ENCODE results near the gene OPA1. TPM values are rescaled to one million over a fixed set of nuclear protein-coding genes. Genes with fewer than 3 reads are reported as not detected.

OPA1 gene
- total and polyA plus RNA-seq, 2 of the 8 experiments (the other 6 are each of a cell fraction or from before 2014, with no cell fraction given), result 20.3 to 109 TPM

DNA sequence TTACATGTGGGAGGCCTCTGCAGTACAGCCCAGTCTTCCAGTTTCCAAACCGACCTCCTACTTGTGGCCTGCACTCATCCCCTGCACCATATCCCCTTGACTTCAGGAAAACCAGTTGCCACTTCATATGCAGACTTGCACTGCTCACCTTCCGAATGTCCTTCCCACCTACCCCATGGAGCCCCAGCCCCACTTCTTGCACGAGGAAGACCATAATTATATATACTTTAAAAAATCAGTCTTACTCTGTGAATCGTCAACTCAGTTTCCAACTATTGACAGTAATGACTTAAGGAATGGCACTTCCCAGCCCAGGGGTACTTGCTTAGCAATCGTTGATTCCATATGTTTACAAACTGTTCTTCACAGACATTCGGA, 136.1 kb downstream of the OPA1 start:
- no peaks in the 10 kb centered on the region for H3K23me2 ChIP-seq (ENCODE audit: low read depth, low read length)
- H2BK5ac ChIP-seq (ENCODE audit: low read depth, low read length), result no peak overlapping the region
- WGBS, 2 experiments (ENCODE audit: extremely low coverage in 1 of 2, insufficient coverage in 1 of 2, insufficient read length in 1 of 2, insufficient replicate concordance in 2 of 2, low coverage in 1 of 2, low lambda C conversion rate in 2 of 2, missing lambda C conversion rate in 1 of 2), result 88% methylated on average over 6 of the region's 6 CpGs; no CpG with 5 or more reads in 1 of the 2 experiments
- H3K4ac ChIP-seq (replicated peaks; ENCODE audit: insufficient read length, low read depth, low read length), result no peak overlapping the region
- no peak overlapping the region for H4K91ac ChIP-seq (replicated peaks; ENCODE audit: insufficient read length, low read length)
- no peak overlapping the region for H3K14ac ChIP-seq (ENCODE audit: insufficient read length)
- no peak overlapping the region for H3K18ac ChIP-seq (ENCODE audit: extremely low read depth, low read length)
- no peaks in the 10 kb centered on the region for H3K36me3 ChIP-seq (ENCODE audit: control insufficient read depth in 2 of 4, insufficient read depth in 4 of 4, low read length in 3 of 4)
- no peak overlapping the region for H2BK120ac ChIP-seq (replicated peaks; ENCODE audit: low read depth, low read length)
- no peak overlapping the region for H3K23ac ChIP-seq (ENCODE audit: insufficient read length)
- no peak overlapping the region for H4K5ac ChIP-seq (ENCODE audit: insufficient read length, low read depth, low read length)
- no peak overlapping the region for H2BK12ac ChIP-seq (ENCODE audit: low read depth, low read length)
- no peak overlapping the region for H4K8ac ChIP-seq (ENCODE audit: extremely low read depth, insufficient read depth, low read length)
- no peak overlapping the region for H3K56ac ChIP-seq (replicated peaks; ENCODE audit: insufficient read length, low read depth, low read length)
- no peak overlapping the region for H2BK15ac ChIP-seq (ENCODE audit: low read length)
- H2AFZ ChIP-seq (ENCODE audit: low read length), result no peak overlapping the region
- FAIRE-seq (no peak), DNase-seq (ENCODE audit: low read depth in 1 of 2, low spot score in 2 of 2) (no peak)
- no peak overlapping the region for H2BK20ac ChIP-seq (ENCODE audit: low read length)
- H3K9me3 ChIP-seq (ENCODE audit: insufficient read depth in 2 of 2, low read depth in 1 of 2, low read length in 1 of 2), result no peaks in the 10 kb centered on the region
- no peak overlapping the region for H3K9ac ChIP-seq (replicated peaks in 1 of 4; ENCODE audit: extremely low read depth in 1 of 4, low read depth in 3 of 4, low read length in 3 of 4)
- H3K4me2 ChIP-seq (ENCODE audit: insufficient read depth in 1 of 2, low read depth in 2 of 2, low read length in 2 of 2), result no peak overlapping the region
- H3K4me3 ChIP-seq (ENCODE audit: extremely low read depth in 1 of 4, insufficient read depth in 2 of 4, low read depth in 3 of 4, low read length in 4 of 4), result no peak overlapping the region
- POLR2A ChIA-PET (ENCODE audit: partially characterized antibody), result no interaction called here
- CTCF ChIA-PET (ENCODE audit: partially characterized antibody), result interaction anchor here (1.1 kb wide), 1 partner anchor 51 kb away, joined by 3 read pairs; no protein-coding TSS in a partner anchor
- H3K4me1 ChIP-seq (replicated peaks in 1 of 4; ENCODE audit: control insufficient read depth in 3 of 4, insufficient read depth in 4 of 4, low read length in 3 of 4), result peaks cover 2 to 15% (median 8%) of the 10 kb centered on the region in 4 experiments; a peak in 6 of 7 replicates
- no peak overlapping the region for H3K27ac ChIP-seq (ENCODE audit: low read depth, low read length)
- no peak overlapping the region for H2AK5ac ChIP-seq (ENCODE audit: low read depth, low read length)
- H3K79me1 ChIP-seq (ENCODE audit: low read depth, low read length), result no peaks in the 10 kb centered on the region
- H4K20me1 ChIP-seq (replicated peaks in 1 of 2; ENCODE audit: control insufficient read depth in 1 of 2, insufficient read depth in 2 of 2, low read length in 2 of 2), result no peaks in the 10 kb centered on the region
- H3K27me3 ChIP-seq (replicated peaks in 1 of 4; ENCODE audit: control insufficient read depth in 3 of 4, extremely low read depth in 1 of 4, insufficient read depth in 3 of 4, low read length in 3 of 4), result no peaks in the 10 kb centered on the region; a peak in 1 of 7 replicates
- no peaks in the 10 kb centered on the region for H3K79me2 ChIP-seq (ENCODE audit: control insufficient read depth in 1 of 2, insufficient read depth in 2 of 2, low read length in 2 of 2)
- TF ChIP-seq RAD21 (IDR thresholded peaks at IDR 0.05 in 1 of 2, conservative IDR thresholded peaks at IDR 0.05 in 1 of 2; ENCODE audit: low read depth in 2 of 2, low read length in 2 of 2), result no peak
- TF ChIP-seq POLR2A (IDR thresholded peaks at IDR 0.05; ENCODE audit: control extremely low read depth in 1 of 2, low read depth in 2 of 2, low read length in 2 of 2), result no peak
- no peak for TF ChIP-seq CHD1 (IDR thresholded peaks at IDR 0.05; ENCODE audit: low read depth, low read length)
- TF ChIP-seq SIN3A (conservative IDR thresholded peaks at IDR 0.05 in 1 of 2, IDR thresholded peaks at IDR 0.05 in 1 of 2; ENCODE audit: low read depth in 1 of 2, low read length in 2 of 2), result no peak
- no peak for TF ChIP-seq TEAD4 (IDR thresholded peaks at IDR 0.05; ENCODE audit: low read depth, low read length)
- TF ChIP-seq GTF2F1 (IDR thresholded peaks at IDR 0.05; ENCODE audit: borderline replicate concordance, low read depth, low read length), result no peak
- no peak for TF ChIP-seq FOSL1 (IDR thresholded peaks at IDR 0.05; ENCODE audit: insufficient read depth, low read depth, low read length)
- TF ChIP-seq HDAC6 (IDR thresholded peaks at IDR 0.05; ENCODE audit: low read depth, low read length), result no peak
- no peak for TF ChIP-seq ATF2 (IDR thresholded peaks at IDR 0.05; ENCODE audit: low read length)
- no peak for TF ChIP-seq TAF7 (optimal IDR thresholded peaks at IDR 0.05; ENCODE audit: borderline replicate concordance, low read depth, low read length)
- TF ChIP-seq NANOG (IDR thresholded peaks at IDR 0.05; ENCODE audit: insufficient read depth, low read depth, low read length, poor library complexity, severe bottlenecking), result no peak
- no peak for TF ChIP-seq TBP (IDR thresholded peaks at IDR 0.05; ENCODE audit: low read depth, low read length)
- TF ChIP-seq SIRT6 (IDR thresholded peaks at IDR 0.05; ENCODE audit: low read length), result no peak

Data from H1 (cell line).